GM15510 (cell line): ENCODE measurements around the gene KCNJ6.

Experiments used
- POLR2A ChIP-seq: IDR thresholded peaks from 3 replicates; pipeline ENCODE4 v1.6.1; 2011; ENCODE audit warnings: borderline replicate concordance; ENCODE audit not compliant: insufficient read length; ENCODE audit errors: extremely low read depth

The KCNJ6 gene

DNA sequence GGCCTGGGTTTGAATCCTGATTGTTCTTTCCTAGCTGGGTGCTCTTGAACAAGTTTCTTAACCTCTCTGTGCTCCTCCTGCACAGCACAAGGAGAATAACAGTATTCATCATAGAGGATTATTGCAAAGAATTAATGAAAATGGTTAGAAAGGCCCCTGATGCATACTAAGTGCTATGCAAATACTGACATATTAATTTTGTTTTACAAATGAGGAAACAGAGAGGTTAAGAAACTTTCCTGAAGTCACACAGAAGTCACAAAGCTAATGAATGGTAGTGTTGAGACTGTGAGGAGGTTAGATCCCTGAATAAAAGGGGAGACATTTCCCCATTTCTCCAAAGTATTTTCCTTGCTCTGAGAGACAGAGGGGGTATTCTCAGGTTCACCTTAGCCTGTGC lies 99.0 kb downstream of the KCNJ6 start:
- TF ChIP-seq POLR2A: no peak

DNA sequence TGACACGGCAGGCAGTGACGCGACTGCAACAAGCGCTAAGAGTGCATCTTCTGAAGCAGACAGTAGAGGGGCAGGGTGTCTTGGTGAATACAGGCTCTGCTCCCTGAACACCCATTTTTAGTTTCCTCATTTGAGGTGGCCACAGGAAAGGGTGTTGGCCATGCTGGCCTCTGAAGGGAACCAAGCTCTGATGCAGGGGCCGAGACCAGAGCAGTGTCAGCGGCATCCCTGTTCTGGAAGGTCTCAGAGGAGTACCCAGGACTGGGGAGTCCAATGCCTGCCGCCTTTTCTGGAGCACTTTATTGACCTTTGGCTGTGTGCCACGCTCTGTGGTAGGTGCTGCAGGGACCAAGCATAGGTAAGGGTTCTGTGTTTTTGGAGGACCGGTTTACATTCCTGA lies 100.4 kb downstream of the KCNJ6 start:
- TF ChIP-seq POLR2A: no peak

GRCh38 chr21:37811711-37812110 lies 104.5 kb downstream of the KCNJ6 start:
- TF ChIP-seq POLR2A: no peak

GRCh38 chr21:37808261-37808660 lies 108.0 kb downstream of the KCNJ6 start:
- no peak for TF ChIP-seq POLR2A

GRCh38 chr21:37805266-37805665 lies 111.0 kb downstream of the KCNJ6 start:
- TF ChIP-seq POLR2A: no peak

- TF ChIP-seq POLR2A: no peak
Observed at GRCh38 chr21:37804001-37804400, 112.3 kb downstream of the KCNJ6 start.

- TF ChIP-seq POLR2A: no peak
Observed at GRCh38 chr21:37803101-37803651, 113.1 kb downstream of the KCNJ6 start.

DNA sequence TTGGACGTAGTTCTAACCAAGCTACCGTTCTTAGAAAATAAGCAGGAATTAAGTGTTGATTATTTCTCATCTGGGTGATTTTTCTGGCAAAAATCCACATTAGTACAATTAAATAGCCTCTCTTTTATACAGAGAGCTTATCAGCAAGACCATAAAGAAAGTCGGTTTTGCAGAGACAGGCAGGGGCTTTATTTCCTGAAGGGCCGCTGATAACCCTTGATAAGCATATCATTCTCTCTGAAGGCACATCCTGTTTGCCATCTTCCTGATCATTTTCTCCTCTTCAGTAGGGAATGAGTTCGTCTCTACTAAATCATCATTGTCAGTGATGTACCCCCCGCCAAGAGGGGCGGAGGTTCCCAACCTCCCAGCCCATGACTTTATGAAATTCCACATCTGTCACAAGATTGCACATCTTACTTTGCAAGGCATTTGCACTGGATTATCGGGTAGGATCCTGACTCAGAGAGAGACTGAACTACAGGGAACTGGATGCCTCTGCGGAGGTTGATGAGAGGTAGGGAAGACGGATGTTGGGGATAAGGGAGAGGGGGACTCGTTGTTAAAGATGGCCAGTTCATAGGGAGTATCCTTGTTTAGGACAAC lies 115.7 kb downstream of the KCNJ6 start:
- TF ChIP-seq POLR2A: no peak

DNA sequence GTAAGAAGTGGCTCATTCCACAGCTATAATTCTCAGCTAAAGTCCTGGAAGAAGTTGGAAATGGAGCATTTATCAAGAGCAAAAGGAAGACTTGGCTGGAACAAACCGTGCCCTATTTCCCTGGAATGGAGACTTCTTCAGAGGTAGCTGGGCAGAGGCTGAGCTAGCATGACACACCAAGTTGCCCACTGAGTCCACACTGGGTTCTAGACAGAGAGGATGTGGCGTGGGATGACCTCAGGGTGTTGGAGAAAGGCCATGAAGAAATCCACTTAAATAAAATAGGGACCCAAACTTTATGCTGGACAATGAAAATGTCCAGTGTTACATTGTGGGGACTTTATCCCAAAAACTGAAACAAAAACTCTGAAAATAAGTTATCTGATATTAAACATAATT lies 116.2 kb downstream of the KCNJ6 start:
- no peak for TF ChIP-seq POLR2A

- no peak for TF ChIP-seq POLR2A
Observed at GRCh38 chr21:37799211-37800056, 116.8 kb downstream of the KCNJ6 start.

DNA sequence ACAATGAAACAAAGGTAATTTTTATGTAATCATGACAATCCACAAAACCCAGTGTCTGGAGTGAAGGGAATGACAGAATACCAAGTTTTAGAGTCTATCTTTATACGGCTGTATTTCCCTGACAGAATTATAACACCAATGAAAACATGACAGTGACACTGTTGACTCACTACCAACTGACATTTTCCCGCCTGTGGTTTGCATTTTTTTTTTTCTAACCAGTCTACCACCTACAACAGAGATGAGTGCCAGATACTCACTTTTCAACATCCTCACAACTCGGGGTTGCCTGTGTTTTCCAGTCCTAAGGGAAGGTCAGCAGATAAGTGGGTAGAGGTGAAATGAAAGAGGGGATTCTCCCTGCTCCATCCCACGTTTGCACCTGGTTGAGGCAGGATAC lies 118.9 kb downstream of the KCNJ6 start:
- TF ChIP-seq POLR2A: no peak

GRCh38 chr21:37796011-37796410 lies 120.2 kb downstream of the KCNJ6 start:
- no peak for TF ChIP-seq POLR2A

GRCh38 chr21:37793660-37794059 lies 122.6 kb downstream of the KCNJ6 start:
- TF ChIP-seq POLR2A: no peak

GRCh38 chr21:37792046-37792445 lies 124.2 kb downstream of the KCNJ6 start:
- TF ChIP-seq POLR2A: no peak

- TF ChIP-seq POLR2A: no peak
Observed at GRCh38 chr21:37790905-37791304, 125.4 kb downstream of the KCNJ6 start.

- TF ChIP-seq POLR2A: no peak
Observed at GRCh38 chr21:37788503-37788902, 127.8 kb downstream of the KCNJ6 start.
